ENCODE results near the gene EMP1.
"Not testable (repeated sequence)": the region's sequence is repeated elsewhere in the genome, so short reads cannot be mapped to it uniquely, and the experiment has no call there.

The EMP1 gene

GRCh38 chr12:13267826-13268225 lies 71.3 kb downstream of the EMP1 start:
- DNase-seq = not testable (repeated sequence)

- no peak for DNase-seq
These were observed 72.1 kb downstream of the EMP1 start for GRCh38 chr12:13268581-13268980.
